SK-N-SH treated with all-trans-retinoic acid at 6 μM for 48 hours (cell line): ENCODE measurements around the gene RAB3A.

Experiments
- ATAC-seq: fragments of 200-7000 bp; cut with Tn5 transposase; 3 replicates; pipeline ENCODE4 v1.9.1; 2020; ENCODE audit warnings: mild to moderate bottlenecking, moderate library complexity
- ARNTL ChIP-seq: fragments of 450-650 bp; formaldehyde crosslinking; IDR thresholded peaks from 2 replicates; pipeline ENCODE4 v1.5.0; 2020; ENCODE audit warnings: low read depth, mild to moderate bottlenecking, moderate library complexity, borderline replicate concordance
- BACH2 ChIP-seq: fragments of 250-450 bp; sonication (Bioruptor Pico); IDR thresholded peaks from 2 replicates; pipeline ENCODE4 v1.9.0; 2021; ENCODE audit warnings: mild to moderate bottlenecking, borderline replicate concordance
- CSDC2 ChIP-seq: fragments of 250-450 bp; sonication (Bioruptor Pico); IDR thresholded peaks from 2 replicates; pipeline ENCODE4 v1.5.0; 2020; ENCODE audit warnings: mild to moderate bottlenecking, moderate library complexity
- CSRNP3 ChIP-seq: fragments of 250-450 bp; sonication (Bioruptor Pico); IDR thresholded peaks from 2 replicates; pipeline ENCODE4 v1.5.1; 2021; ENCODE audit warnings: mild to moderate bottlenecking, moderate library complexity
- ISL1 ChIP-seq: fragments of 250-450 bp; sonication (Bioruptor Pico); IDR thresholded peaks from 2 replicates; pipeline ENCODE4 v2.1.2; 2022; ENCODE audit warnings: mild to moderate bottlenecking, moderate library complexity
- PATZ1 ChIP-seq: fragments of 250-450 bp; sonication (Bioruptor Pico); IDR thresholded peaks from 2 replicates; pipeline ENCODE4 v1.8.0; 2020; ENCODE audit warnings: mild to moderate bottlenecking, moderate library complexity, borderline replicate concordance
- PPARA ChIP-seq: fragments of 250-450 bp; sonication (Bioruptor Pico); IDR thresholded peaks from 2 replicates; pipeline ENCODE4 v1.5.0; 2020; ENCODE audit warnings: mild to moderate bottlenecking, borderline replicate concordance
- RARB ChIP-seq: fragments of 250-450 bp; sonication (Bioruptor Pico); IDR thresholded peaks from 2 replicates; pipeline ENCODE4 v1.8.0; 2021; ENCODE audit warnings: mild to moderate bottlenecking, moderate library complexity
- SNAI2 ChIP-seq: fragments of 250-450 bp; sonication (Bioruptor Pico); IDR thresholded peaks from 2 replicates; pipeline ENCODE4 v1.5.0; 2020; ENCODE audit warnings: mild to moderate bottlenecking, moderate library complexity
- TCF4 ChIP-seq: fragments of 250-450 bp; sonication (Bioruptor Pico); IDR thresholded peaks from 2 replicates; pipeline ENCODE4 v1.8.0; 2021; ENCODE audit warnings: mild to moderate bottlenecking, moderate library complexity, borderline replicate concordance
- TOX ChIP-seq: fragments of 250-450 bp; sonication (Bioruptor Pico); IDR thresholded peaks from 2 replicates; pipeline ENCODE4 v1.8.0; 2021; ENCODE audit warnings: mild to moderate bottlenecking, moderate library complexity, borderline replicate concordance
- TSHZ2 ChIP-seq: fragments of 250-450 bp; sonication (Bioruptor Pico); IDR thresholded peaks from 2 replicates; pipeline ENCODE4 v1.5.0; 2020; ENCODE audit warnings: mild to moderate bottlenecking, moderate library complexity
- ZC3H10 ChIP-seq: fragments of 250-450 bp; sonication (Bioruptor Pico); IDR thresholded peaks from 2 replicates; pipeline ENCODE4 v1.5.1; 2021; ENCODE audit warnings: mild to moderate bottlenecking, moderate library complexity
- ZFP3 ChIP-seq: fragments of 250-450 bp; sonication (Bioruptor Pico); IDR thresholded peaks from 2 replicates; pipeline ENCODE4 v1.5.0; 2020; ENCODE audit warnings: mild to moderate bottlenecking, moderate library complexity
- ZNF565 ChIP-seq: fragments of 450-650 bp; formaldehyde crosslinking; conservative IDR thresholded peaks from 2 replicates; pipeline ENCODE4 v1.5.0; 2020; ENCODE audit warnings: low read depth, mild to moderate bottlenecking, moderate library complexity
- ZNF70 ChIP-seq: fragments of 450-650 bp; formaldehyde crosslinking; IDR thresholded peaks from 2 replicates; pipeline ENCODE4 v1.5.0; 2020; ENCODE audit warnings: mild to moderate bottlenecking, moderate library complexity
- ZNF8 ChIP-seq: fragments of 450-650 bp; formaldehyde crosslinking; IDR thresholded peaks from 2 replicates; pipeline ENCODE4 v1.5.0; 2020; ENCODE audit warnings: mild to moderate bottlenecking, moderate library complexity
- TF ChIP-seq, protein P1 (sequence below): fragments of 250-450 bp; sonication (Bioruptor Pico); IDR thresholded peaks from 2 replicates; pipeline ENCODE4 v1.8.0; 2021; ENCODE audit warnings: low read depth, mild to moderate bottlenecking, moderate library complexity, borderline replicate concordance
- TF ChIP-seq, protein P2 (sequence below): fragments of 250-450 bp; sonication (Bioruptor Pico); IDR thresholded peaks from 2 replicates; pipeline ENCODE4 v1.5.1; 2020; ENCODE audit warnings: low read depth, mild to moderate bottlenecking, moderate library complexity

RAB3A gene

DNA sequence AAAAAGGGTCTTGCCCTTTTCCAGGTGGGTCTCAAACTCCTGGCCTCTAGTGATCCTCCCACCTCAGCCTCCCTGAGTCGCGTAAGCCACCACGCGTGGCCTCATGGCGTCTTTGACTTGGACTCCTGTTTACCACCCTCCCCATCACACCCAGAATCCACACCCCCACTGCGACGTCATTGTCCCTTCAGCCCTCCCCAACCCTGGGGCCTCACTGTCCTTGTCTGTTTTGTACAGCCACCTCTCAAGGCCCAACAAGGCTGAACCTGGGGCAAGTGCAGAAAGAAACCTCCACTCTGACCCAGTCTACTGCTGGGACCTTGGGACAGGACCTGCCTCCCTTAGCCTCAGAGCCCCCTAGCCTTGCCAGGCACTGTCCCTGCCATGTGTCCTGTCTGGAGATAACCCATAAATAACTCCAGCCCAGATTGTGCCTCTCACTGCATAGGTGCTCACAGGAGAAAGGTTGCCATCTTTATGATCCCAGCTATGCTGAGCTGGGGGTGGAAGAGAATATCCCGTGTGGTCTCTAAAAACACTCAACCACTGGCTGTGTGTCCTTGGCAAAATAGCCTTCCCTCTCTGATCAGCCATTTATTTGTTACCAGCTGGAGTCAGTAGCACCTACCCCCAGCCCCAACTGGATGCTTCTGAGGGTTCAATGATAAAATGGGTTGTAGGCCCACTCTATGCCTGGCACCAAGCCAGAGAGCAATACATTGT lies 32.1 kb downstream of the RAB3A start:
- TF ChIP-seq ISL1 (CRISPR knock-in tag) (no peak), BACH2 (CRISPR knock-in tag) (no peak), ARNTL (CRISPR knock-in tag) (no peak), ZNF8 (CRISPR knock-in tag) (no peak)
- ATAC-seq = no peak

DNA sequence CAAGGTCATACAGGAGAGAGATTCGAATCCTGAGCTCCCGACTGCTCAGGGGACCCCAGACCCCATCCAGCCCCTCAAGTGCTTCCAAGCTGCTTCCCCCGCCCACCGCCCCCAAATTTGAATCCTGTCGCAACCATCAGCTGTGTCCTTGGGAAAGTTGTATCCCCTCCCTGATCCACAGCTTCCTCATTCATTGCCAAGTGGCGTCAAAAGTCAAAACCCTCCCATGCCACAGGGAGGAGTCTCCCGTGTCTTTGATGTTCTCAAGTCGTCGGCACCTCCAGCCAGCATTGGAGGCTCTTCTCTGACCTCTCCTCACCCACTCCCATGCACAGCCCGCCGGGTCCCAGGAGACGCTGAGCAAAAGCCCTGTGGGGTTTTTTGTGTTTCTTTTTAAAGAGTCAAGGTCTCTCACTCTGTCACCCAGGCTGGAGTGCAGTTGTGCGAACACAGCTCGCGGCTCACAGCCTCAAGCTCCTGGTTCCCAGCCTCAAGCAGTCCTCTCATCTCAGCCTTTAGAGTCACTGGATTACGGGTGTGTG lies 33.1 kb downstream of the RAB3A start:
- no peak for TF ChIP-seq ISL1 (CRISPR knock-in tag)
- TF ChIP-seq, protein P1, sequence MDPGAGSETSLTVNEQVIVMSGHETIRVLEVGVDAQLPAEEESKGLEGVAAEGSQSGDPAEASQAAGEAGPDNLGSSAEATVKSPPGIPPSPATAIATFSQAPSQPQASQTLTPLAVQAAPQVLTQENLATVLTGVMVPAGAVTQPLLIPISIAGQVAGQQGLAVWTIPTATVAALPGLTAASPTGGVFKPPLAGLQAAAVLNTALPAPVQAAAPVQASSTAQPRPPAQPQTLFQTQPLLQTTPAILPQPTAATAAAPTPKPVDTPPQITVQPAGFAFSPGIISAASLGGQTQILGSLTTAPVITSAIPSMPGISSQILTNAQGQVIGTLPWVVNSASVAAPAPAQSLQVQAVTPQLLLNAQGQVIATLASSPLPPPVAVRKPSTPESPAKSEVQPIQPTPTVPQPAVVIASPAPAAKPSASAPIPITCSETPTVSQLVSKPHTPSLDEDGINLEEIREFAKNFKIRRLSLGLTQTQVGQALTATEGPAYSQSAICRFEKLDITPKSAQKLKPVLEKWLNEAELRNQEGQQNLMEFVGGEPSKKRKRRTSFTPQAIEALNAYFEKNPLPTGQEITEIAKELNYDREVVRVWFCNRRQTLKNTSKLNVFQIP (CRISPR knock-in tag) = no peak
- TF ChIP-seq SNAI2 = no peak
- no peak for TF ChIP-seq BACH2 (CRISPR knock-in tag)
- TF ChIP-seq ZNF565 (CRISPR knock-in tag) = no peak
- no peak for TF ChIP-seq ZNF70 (CRISPR knock-in tag)
- TF ChIP-seq, all 23 proteins: peak for 0
- ATAC-seq = no peak

DNA sequence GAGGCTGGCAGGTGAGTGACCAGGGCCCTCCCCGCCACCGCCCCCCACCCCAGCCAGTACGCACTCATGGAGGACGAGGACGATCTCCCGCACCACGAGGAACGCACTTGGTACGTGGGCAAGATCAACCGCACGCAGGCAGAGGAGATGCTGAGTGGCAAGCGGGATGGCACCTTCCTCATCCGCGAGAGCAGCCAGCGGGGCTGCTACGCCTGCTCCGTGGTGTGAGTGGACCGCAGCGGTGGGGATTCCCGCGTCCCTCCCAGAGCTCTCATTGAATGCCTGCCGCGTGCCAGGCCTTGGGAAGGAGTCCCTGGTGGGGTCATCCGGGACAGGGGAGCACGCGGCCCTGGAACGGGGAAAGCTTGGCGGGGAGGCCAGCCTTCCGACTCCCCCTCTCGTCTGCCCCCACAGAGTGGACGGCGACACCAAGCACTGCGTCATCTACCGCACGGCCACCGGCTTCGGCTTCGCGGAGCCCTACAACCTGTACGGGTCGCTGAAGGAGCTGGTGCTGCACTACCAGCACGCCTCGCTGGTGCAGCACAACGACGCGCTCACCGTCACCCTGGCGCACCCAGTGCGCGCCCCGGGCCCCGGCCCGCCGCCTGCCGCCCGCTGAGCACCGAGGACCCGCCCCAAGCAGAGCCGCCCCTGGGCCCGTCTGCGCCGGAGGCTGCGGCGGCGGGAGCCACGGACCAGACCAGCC lies 35.0 kb downstream of the RAB3A start:
- TF ChIP-seq, protein P1 (CRISPR knock-in tag) = no peak
- TF ChIP-seq SNAI2 = no peak

GRCh38 chr19:18167975-18168645 lies 35.7 kb downstream of the RAB3A start:
- TF ChIP-seq TCF4 = no peak
- no peak for TF ChIP-seq TSHZ2 (CRISPR knock-in tag)
- no peak for TF ChIP-seq ZC3H10 (CRISPR knock-in tag)
- TF ChIP-seq ZNF70 (CRISPR knock-in tag) = no peak
- TF ChIP-seq, protein P2, sequence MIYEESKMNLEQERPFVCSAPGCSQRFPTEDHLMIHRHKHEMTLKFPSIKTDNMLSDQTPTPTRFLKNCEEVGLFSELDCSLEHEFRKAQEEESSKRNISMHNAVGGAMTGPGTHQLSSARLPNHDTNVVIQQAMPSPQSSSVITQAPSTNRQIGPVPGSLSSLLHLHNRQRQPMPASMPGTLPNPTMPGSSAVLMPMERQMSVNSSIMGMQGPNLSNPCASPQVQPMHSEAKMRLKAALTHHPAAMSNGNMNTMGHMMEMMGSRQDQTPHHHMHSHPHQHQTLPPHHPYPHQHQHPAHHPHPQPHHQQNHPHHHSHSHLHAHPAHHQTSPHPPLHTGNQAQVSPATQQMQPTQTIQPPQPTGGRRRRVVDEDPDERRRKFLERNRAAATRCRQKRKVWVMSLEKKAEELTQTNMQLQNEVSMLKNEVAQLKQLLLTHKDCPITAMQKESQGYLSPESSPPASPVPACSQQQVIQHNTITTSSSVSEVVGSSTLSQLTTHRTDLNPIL (CRISPR knock-in tag) = no peak
- TF ChIP-seq TOX (CRISPR knock-in tag) = no peak
- TF ChIP-seq ZFP3 (CRISPR knock-in tag) = peak; percentile 100
- TF ChIP-seq SNAI2 = no peak
- TF ChIP-seq, all 23 proteins: peak for 1
- peak; percentile 91 for ATAC-seq

More for the DNA sequence above, 35.0 kb downstream of the RAB3A start:
- no peak for ATAC-seq

DNA sequence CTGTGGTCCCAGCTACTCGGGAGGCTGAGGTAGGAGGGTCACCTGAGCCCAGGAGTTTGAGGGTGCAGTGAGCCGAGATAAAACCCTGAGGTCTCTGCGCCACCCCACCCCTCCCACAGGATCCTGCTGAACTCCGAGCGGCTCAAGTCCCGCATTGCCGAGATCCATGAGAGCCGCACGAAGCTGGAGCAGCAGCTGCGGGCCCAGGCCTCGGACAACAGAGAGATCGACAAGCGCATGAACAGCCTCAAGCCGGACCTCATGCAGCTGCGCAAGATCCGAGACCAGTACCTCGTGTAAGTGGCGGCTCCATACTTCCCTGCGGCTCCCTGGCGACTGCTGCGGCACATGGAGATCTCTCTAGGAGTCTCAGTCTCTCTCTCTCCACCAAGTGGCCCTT lies 36.8 kb downstream of the RAB3A start:
- no peak for ATAC-seq
- TF ChIP-seq PPARA (no peak), CSDC2 (no peak), ARNTL (CRISPR knock-in tag) (no peak), RARB (no peak), PATZ1 (CRISPR knock-in tag) (no peak), ZC3H10 (CRISPR knock-in tag) (no peak), CSRNP3 (no peak)
- TF ChIP-seq, protein P2 (CRISPR knock-in tag) = no peak
